ENCODE measurements around the gene IFIT2.
"Not testable (repeated sequence)": the region's sequence is repeated elsewhere in the genome, so short reads cannot be mapped to it uniquely, and the experiment has no call there.

IFIT2 gene, protein sequence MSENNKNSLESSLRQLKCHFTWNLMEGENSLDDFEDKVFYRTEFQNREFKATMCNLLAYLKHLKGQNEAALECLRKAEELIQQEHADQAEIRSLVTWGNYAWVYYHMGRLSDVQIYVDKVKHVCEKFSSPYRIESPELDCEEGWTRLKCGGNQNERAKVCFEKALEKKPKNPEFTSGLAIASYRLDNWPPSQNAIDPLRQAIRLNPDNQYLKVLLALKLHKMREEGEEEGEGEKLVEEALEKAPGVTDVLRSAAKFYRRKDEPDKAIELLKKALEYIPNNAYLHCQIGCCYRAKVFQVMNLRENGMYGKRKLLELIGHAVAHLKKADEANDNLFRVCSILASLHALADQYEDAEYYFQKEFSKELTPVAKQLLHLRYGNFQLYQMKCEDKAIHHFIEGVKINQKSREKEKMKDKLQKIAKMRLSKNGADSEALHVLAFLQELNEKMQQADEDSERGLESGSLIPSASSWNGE

DNA sequence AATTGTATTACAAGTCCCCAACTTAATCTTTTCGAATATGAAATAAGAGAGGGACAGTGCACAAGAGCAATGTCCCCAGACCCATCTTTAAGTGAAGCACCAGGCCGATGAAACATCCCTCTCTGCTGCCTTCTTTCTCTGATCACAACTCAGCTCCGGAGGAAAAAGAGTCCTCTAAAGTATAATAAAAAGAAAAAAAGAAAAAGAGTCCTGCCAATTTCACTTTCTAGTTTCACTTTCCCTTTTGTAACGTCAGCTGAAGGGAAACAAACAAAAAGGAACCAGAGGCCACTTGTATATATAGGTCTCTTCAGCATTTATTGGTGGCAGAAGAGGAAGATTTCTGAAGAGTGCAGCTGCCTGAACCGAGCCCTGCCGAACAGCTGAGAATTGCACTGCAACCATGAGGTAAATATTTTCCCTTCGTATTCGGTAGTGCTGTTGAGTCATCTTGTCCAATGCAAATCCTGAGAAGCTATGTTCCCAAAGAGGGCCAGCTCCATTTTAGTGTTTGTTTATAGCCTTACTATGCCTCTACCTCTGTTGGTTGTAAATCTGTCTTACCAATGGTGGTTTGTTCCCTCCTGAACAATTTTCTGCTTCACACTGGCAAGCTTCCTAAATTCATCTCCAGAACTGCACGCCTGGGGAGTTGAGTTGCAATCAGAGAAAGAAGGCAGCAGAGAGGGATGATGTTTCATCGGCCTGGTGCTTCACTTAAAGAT lies at the start of gene IFIT2:
IFIT2 (plus strand) TSS at position 326 of the 725 bp plus-strand sequence; CDS start at position 404, 78 bp downstream.
- DNase-seq (ENCODE audit: low read depth) = no peak

DNA sequence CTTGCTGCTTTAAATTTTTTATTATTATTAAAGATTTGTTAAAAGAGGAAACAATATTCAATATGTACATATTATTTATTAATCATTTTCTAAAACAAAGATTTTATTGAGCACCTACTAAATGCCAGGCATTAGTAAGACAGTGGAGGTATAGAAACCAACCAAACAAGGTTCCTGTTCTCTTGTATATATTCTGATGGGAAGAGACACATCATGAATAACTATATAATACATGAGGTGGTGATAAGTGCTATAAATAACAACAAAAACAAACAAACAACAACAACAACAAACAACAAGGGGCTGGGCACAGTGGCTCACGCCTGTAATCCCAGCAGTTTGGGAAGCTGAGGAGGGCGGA lies 49.6 kb upstream of the IFIT2 start:
- no peak for DNase-seq (ENCODE audit: low read depth)

DNA sequence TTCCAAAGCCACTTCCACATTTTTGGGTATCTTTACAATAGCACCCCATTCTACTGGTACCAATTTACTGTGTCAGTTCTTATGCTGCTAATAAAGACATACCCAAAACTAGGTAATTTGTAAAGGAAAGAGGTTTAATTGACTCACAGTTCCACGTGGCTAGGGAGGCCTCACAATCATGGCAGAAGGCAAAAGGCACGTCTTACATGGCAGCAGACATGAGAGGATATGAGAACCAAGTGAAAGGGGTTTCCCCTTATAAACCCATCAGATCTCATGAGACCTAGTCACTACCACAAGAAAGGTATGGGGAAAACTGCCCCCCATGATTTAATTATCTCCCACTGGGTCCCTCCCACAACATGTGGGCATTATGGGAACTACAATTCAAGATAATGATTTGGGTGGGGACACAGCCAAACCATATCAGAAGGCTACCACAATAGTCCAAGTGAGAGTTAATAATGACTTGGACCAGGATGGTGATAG lies 46.7 kb upstream of the IFIT2 start:
- not testable (repeated sequence) for DNase-seq (ENCODE audit: low read depth)

DNA sequence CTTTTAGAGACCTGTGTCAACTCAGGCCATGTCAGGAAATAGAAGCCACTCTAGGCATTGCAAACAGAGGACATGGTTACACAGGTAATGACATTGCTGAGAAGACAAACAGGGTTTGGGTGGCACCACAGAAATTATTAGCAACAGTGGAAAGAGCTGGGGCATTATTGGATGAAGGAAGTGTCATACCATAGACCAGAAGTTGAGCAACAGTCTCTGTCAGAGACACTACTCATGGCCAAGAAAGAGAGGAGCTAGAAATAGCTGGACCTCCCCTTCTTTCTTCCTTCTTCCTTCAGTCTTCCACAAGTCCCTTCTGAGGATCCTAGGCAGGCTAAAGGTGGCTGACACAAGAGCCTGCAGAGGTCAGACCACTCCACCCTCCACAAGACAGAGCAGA lies 46.1 kb upstream of the IFIT2 start:
- DNase-seq (ENCODE audit: low read depth) = no peak

DNA sequence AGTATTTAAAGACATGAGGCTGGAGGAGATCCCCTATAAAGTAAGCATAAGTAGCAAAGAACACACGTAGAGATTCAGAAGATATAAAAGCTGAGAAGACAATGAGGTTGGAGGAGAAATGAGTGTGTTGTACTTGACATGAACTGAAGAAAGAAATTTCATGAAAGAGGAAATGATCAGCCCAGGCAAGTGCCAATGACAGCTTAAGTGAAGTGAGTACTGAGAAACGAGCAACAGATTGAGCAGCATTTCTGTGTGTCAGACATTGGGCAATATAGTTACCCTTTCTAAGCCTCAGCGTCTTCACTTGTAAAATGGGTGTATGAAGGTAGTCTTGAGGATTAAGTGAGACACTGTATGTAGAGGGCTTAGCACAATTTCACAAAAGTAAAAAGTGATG lies 45.5 kb upstream of the IFIT2 start:
- no peak for DNase-seq (ENCODE audit: low read depth)

DNA sequence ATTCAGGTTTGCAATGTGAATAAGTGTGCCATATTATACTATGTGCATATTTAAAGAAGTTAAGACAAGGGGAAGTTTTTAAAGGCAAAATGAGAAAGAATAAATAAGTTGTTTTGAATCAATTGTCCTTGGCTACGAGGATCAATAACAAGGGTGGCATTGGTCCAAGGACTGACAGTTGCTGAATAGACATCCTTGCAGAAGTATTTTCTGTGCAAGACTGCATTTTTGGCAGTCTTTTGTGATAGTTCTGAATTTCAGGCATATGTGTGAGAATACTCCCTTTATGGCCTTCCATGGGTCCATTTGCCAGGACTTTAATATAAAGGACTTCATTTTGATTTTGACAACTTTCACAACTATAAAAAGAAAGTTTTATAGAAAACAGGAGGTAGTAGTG lies 44.9 kb upstream of the IFIT2 start:
- DNase-seq (ENCODE audit: low read depth) = no peak

DNA sequence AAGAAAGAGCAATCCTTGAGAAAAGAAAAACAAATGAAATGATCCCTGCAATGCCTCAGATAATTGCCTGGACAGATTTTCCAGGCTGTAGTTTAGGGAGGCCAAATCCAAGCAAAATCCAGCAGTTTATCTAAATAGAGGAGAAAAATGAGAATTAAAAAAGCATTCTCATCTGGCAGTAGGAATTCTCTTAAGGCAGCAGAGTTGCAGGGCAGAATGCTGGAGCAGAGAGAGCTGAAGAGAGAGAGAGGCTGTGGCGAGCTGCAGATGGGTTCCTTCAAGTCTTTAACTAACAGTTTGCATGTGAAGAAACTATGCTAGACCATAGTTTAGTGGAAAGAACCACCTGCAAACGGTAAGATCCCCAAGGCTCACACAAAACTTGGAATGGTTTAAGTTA lies 44.3 kb upstream of the IFIT2 start:
- DNase-seq (ENCODE audit: low read depth) = no peak

DNA sequence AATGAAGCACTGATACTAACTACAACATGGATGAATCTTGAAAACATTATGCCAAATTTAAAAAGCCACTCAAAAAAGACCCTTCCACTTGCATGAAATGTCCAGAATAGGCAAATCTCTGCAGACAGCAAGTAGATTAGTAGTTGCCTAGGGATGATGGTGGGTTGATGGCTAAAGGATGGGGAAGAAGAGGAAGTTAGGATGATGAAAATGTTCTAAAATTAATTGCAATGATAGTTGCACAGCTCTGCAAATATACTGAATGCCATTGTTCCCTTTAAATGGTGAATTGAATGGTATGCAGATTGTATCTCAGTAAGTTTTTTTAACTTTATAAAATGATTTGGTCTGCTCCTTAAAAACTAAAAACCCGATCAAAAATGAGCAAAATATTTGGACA lies 43.0 kb upstream of the IFIT2 start:
- no peak for DNase-seq (ENCODE audit: low read depth)

DNA sequence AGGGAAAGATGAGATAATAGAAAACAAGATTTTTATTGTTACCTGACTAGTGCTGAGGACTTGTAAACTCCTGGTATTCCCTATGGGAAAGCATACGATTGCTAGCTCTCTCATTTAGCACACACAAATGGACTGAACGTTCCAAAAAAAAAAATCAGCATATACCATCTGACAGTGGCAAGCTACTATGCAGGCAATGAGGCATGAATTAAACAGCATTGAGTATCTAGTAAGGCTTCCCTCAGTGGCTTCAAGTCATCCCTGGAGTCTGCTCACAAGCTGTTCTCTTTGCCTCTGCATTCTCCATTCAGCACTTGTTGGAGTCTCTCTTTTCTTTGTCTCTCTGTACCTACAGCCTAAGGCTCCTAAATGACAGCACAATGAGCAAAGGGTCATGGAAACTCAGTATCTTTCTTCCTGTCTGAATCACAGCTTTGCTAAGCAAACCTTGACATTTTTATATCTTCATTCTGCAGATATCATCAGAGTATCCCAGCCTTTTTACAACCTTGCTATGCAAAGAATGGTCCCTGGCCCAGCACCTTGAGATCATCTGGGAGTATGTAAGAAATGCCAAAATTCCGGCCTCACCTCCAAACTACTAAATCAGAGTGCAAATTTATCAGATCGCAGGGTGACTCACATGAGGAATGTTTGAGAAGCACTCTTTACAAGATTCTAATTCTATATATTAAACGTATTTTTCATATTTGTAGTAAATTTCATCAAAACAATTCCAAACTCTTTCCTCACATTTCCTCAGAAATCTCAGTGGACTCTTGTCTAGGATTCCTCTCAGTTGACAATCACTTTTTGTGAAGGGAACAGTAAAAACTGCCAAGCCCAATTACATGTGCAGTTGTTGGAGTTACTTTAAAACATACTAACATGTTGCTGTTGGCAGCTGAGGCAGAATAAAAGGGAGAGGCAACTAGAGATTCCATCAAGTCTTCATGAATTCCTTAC lies 39.5 kb upstream of the IFIT2 start:
- peak; percentile 50 for DNase-seq (ENCODE audit: low read depth)

DNA sequence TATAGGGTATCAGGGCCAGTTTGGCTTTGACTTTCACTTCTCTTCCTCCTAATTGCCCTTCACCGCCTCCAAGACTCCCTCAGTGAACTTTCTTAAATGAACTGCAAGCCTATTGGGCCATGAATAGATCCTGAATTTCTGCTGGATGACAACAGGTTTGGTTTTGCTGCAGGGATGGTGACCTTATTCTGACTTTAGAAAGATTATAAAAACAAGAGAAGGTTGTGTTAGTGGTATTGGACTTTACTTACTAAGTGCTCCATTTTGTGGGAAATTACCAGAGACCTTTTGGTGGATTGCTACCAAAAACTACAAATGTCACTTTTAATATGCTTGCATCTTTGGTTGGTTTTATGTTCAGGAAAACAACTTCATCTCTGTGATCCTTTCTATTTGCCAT lies 38.8 kb upstream of the IFIT2 start:
- DNase-seq (ENCODE audit: low read depth) = no peak

DNA sequence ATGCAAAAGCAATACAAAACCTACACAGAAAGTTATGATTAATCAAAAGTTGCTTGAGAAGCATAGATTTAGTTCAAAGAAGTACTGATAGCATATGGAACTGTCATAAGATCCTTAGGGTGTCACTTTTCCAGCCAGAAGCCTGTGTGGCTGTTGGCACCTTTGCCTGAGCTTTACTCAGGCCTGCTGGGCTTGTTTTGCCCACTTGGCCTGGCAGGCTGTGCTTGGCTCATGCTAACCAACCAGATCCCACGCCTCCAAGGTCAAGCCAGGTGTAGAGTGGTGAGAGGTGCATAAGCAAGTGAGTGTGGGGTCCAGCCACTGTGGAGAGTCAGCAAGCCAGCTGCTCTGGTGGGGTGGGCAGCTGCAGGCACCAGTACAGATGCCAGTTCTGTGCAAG lies 38.3 kb upstream of the IFIT2 start:
- no peak for DNase-seq (ENCODE audit: low read depth)

DNA sequence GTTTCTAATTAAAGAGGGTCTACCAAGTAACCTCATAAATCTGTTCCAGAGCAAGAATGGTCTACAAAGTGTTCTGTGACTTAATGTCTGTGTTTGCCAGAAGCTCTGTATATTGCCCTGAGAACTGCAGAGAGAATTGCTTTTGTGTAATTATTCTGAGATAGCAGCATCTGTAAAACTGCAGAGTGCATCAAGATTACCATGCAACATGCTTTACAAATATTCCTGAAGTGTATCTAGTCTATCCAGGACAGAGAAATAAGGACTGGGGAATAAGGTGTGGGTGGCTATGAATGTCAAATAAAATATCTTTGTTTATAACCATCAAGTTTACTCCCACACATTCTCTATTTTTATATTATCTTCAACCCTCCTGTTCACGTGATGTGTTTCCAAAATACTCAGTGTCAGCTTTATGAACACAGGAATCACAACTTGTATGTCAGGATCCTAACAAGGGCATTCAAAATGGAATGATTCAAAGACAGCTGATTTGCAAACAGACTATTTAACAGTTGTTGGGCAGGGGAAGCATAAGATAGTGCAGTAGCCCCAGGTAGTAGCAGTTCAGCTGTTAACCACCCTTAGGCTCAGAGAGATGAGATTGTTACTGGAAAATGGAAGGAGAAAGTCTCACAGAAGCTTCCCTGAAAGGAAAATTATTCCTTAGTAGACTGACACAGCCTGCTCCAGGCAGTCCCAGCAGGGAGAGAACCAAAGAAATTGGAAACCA lies 35.0 kb upstream of the IFIT2 start:
- DNase-seq (ENCODE audit: low read depth) = no peak

DNA sequence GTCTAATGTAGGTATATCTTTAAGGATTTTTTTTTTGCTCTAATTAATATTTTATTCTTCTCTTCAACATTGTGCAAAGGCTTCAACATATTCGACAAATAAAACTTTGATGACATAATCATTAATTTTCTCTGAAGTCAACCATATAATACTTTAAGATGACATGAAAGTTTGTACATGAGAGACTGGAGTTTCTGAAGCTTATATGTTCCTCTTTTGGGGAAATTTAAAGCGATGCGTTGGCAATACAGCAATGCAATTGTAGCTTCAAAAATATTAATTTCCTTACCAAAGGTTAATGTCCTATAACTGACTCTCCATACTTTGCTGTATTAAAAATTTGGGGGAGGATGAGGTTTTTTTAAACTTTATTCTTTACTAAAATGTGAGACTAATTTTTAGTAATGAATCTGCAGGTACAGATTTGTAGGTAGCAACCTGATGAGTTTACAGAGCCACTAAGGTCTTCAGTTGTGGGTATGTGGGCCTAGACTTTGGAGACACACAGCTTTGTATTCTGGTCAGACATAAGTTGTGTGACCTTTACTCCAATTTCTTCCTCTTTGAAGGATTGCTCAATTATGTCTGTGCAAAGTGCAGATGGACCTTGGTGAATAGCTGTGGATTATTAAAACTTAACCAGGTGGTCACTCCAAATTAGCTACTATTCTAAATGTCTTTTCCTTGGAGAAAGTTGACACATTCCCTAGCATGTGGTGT lies 32.3 kb upstream of the IFIT2 start:
- no peak for DNase-seq (ENCODE audit: low read depth)

DNA sequence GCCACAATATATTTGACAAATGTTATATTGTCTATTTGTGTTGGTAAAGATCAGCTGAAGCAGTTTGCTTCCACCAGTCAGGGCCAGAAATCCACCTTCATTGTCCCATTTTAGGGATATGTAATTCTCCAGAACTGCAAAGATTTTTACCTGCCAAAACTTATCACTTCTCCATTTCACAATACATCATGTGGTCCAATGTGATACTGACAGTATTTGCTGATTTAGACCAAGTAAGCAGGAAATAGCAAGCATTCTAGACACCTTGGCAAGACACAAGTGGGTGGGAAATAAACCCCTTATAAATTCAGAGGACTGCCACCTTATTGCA lies 31.7 kb upstream of the IFIT2 start:
- DNase-seq (ENCODE audit: low read depth) = no peak

DNA sequence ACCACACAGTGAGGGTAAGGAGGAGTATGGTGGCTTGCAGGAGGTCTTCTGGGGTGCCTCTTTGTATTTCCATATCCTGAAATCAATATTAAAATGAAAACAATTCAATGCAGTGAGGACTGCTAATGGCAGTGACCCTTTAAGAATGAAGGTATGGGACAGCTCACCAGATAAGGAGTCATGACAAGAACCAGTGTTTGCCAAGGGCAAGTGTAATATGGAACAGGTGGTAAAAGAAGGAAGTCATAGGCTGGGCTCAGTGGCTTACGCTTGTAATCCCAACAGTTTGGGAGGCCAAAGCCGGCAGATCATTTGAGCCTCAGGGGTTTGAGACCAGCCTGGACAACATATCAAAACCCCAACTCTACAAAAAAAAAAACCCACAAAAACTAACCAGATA lies 30.3 kb upstream of the IFIT2 start:
- DNase-seq (ENCODE audit: low read depth) = no peak

DNA sequence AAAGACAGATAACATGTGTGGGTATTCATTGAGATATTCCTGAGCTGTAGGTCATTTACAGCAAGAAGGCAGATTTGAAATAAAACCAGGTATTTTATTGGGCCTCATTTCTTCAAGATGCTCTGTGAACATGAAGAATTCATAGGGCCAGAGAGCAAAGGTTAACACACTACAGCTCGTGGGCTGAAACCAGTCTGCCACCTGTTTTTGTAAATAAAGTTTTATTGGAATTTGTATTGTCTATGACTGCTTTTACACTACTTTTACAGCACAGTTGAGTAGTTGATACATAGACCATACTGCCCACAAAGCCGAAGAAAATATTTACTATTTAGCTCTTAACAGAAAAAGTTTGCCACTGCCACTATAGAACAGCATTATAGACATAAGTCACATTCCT lies 28.2 kb upstream of the IFIT2 start:
- no peak for DNase-seq (ENCODE audit: low read depth)

DNA sequence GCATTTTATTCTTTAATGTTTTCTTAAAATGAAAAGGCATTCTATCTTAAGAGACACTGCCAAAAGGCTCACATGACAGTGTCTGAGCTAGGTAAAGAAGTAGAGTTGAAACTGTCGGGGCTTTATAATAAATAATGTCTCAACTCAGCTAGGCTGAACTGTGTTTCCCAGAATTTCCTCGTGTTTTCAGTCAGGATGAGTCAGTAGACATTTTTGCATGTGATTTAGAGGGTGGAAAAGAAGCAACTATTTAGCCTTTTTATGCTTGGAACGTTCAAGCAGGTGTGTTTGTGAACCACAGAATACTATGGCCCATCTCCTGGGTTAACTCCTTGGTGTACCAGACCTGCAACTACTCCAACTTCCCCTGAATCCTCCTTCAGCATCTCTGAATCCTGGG lies 26.9 kb upstream of the IFIT2 start:
- DNase-seq (ENCODE audit: low read depth) = no peak

DNA sequence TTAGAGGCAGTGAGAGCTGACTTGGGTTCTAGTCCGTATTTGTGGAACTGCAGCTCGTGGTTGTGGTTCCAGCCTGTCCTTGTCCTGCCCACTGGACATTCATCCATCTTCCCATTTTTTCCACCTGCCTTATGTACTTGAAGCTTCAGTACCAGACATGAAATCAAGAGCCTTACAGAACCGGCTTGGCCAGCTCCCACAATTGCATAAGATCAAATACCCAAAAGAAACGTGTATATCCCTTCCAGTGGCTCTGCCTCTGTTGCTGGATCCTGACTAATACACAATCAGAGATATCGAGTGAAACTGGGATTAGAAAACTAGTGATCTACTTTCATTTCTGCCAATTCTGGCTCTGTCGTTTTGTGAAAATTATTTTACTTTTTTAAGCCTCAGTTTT lies 26.5 kb upstream of the IFIT2 start:
- no peak for DNase-seq (ENCODE audit: low read depth)

DNA sequence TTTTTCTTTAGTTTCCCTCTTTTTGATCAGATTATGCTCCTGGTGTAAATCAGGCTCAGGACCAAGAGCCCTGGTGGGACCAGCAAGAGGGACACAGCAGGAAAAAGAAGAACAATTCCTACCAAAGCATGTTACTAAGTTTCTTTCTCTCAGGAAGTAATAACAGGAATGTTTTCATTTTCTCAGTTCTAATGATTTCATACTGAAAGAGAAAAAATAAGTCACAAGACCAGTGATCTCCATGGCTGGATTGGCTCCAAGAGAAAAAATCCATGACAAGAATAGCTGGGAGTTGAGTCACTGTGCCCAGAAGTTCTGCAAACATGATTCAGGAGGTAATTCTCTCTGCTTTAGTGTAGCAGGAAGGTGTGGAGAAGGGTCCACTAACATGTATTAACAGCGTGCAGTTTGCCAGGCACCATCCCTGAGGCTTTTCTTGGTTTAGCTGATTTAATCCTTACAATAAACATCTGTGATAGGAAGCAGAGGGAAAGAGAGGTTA lies 23.8 kb upstream of the IFIT2 start:
- peak; percentile 95 for DNase-seq (ENCODE audit: low read depth)

DNA sequence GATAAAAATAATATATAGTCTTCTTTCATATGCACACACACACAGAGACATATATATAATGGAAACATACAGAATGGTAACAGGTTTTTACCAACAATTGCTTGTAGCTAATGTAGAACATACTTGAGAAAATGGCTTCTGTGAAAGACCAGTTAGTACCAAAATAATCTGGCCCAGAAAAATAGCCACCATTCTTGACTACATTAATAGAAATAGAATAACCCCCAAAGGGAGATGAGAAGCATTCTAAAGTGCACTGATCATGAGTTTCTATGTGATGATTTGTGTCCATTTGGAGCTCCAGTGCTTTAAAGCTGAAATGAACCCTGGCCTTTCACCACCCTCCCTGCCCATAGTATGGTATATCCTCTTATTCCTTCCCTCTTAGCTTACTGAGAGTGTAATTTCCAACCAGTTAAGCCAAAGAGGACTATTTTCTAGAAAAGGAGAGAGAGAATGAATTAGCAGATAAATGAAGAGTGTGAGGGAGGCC lies 22.9 kb upstream of the IFIT2 start:
- DNase-seq (ENCODE audit: low read depth) = no peak

DNA sequence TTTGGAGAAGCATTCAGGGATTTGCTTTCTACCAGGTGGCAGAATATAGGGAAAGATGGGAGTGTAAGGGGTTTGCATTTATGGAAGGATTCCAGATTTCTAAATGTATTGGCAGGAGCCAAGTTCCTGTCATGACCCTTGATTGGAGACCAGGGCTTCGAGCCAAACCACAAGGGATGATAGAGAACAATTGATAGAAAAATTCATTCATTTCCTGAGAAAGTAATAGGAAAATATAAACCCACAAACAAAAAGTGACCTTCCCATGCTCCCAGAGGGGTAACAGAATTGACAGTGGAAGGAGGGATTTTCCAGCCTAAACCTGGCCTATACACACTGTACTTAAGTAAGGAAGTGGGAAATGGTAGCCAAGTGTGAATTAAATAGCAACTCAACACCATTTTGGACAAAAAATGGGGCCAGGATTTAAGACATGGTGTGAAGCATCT lies 22.4 kb upstream of the IFIT2 start:
- DNase-seq (ENCODE audit: low read depth) = no peak

Measured in HS-5 (cell line).